ENCODE measurements around the gene HSD17B10.
"Not testable (repeated sequence)": the region's sequence is repeated elsewhere in the genome, so short reads cannot be mapped to it uniquely, and the experiment has no call there.

HSD17B10 gene

DNA sequence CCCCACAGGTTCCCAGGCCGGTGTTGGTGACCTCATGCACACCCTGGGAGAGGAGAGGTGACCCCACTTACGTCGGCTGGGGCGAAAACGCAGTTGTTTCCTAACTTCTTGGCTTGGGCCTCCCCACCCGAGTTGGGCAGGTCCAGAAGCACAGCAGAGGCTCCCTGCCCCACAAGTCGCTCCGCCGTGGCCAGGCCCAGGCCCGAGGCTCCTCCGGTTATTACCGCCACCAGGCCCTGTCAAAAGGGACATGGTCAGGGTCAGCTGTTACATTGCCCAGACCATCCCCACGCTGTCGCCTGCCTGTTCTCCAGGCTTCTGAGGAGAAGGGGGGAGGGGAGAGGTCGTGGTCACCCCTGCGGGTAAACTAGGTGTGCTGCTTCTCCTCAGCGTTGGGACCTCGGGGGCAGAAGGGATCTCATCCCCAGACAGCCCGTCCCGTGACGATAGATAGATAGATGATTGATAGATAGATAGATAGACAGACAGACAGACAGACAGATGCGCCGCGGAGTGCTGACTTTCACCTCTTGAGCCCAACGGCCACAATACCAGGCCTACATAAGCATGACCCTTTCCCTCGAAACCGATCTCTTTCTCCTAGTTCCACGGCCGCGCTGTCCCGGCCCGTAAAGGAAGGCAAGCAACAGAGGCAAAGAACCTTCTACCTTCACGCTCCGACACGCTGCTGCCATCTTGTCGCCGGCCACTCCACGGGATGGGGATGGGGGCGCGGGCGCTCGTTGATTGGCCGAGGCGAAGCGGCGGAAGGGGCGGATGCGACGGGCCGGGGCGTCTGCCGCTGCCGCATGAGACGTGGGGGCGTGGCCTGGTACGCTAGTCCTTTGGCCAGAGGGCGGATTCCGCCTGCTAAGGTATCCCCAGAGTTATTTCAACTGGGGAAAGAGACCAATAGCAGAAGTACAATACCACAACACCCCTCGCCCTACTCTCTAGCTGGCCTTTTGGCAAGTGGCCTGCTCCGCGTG, at the start of gene HSD17B10:
HSD17B10 (minus strand) TSS at position 720 of the 989 bp plus-strand sequence; CDS start at position 695, 25 bp downstream.
- DNase-seq (ENCODE audit: low spot score), result peak; percentile 88

DNA sequence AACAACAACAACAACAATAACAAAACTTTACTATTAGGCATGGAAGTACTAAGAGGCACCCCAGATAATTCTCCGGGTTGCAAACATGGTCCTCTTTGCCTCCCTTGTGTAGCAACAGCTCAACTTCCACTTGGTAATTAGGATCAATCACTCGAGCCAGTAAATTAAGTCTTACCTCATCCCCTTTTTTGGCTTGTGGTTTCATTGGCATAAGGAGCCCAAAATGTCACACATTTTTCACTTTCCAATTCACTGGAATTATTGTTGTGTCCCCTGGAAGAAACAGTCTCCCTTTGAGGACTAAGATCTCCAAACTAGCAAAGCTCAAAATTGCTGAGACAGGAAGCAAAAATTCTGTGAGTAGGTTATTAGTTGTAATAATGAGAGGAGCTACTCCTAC, 49.2 kb upstream of the HSD17B10 start:
- DNase-seq (ENCODE audit: low spot score), result no peak

DNA sequence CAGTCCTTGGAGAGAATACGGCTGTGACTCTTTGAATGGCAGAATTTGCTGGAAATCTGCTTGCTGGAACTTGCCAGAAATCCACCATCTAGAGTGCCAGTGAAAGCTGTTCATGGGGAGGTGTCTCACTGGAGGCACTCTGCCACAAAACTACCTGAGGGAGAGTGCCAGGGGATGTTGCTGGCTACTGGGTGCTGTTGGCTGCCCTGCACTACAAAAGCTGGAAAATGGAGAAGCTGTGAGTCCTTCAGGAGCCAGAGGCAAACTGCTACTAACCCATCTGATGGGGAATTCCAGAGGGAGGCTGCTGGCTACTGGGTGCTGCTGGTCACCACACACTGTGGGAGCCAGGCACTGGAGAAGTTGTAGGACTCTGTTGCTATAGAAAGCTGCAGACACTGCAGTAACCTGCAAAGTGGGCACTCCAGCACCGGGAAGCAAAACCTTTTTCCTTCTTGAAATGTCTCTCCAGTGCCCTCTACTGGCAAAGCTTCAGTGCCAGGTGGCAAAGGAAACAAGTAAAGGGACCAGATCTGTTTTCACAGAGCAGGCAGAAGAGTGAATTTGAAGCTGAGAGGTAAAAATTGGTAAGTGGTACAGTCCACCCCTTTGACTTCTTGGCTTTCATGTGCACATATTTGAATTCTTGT, 47.8 kb upstream of the HSD17B10 start:
- DNase-seq (ENCODE audit: low spot score), result peak; percentile 66

DNA sequence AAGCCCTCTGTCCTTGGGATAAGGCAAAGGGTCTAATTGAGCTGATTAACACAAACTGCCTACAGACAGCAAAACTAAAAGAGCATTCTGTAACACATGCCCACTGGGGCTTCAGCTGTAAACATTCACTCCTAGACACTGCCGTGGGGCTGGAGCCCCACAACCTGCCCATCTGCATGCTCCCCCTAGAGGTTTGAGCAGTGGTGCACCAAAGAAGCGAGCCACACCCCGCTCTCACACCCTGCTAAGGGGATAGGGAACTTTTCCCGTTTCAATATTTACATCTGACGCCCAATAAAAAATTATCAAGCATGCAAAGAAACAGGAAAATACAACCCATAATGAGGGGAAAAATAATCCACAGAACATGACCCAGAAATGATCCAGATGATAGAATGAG, 46.9 kb upstream of the HSD17B10 start:
- peak; percentile 23 for DNase-seq (ENCODE audit: low spot score)

DNA sequence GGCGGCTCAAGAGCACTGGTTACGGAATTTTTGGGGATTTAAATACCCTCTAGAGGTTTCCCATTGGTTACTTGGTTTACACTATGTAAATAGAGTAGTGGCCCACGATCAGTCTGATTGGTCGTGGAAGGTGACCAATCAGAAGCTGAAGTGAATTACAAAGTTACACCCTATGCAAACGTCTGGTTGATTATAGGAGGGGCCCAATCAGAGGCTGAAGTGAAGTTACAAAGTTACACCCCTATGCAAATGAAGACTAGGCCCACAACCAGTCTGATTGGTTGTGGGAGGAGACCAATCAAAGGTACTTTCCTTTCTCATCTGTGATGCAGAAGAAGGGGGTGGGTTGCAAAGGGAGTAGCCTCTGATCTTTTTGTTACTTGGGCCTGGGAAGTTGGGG, 45.1 kb upstream of the HSD17B10 start:
- DNase-seq (ENCODE audit: low spot score), result peak; percentile 38

DNA sequence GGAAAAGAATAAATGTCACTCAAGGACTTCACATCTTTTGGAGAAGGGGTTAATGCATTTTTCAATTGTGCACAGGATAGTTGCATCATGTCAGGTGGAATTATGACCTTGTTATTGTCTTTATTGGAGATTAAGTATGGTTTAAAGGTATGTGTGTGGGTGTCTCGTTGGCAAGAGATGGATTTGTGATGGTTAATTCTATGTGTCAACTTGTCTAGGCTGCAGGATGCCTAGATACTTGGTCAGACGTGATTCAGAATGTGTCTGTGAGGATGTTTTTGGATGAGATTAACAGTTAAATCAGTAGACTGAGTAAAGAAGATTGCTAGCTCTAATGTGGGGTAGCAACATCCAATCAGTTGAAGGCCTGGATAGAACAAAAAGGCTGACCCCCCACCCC, 42.2 kb upstream of the HSD17B10 start:
- DNase-seq (ENCODE audit: low spot score), result peak; percentile 5

DNA sequence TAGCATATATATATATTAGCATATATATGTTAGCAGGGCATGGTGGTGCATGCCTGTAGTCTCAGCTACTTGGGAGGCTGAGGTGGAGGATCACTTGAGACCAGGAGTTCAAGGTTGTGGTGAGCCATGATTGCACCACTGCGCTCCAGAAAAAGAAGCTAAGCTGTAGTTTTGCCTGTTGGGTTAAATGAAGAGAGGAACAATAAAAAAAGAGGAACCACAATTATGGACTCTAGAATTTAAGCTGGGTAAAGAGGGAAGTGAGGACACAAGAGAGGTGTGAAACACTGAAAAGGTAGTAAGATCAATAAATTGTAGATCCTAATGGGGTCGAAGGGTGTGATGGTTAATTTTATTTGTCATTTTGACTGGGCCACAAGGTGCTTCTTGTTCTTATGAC, 40.5 kb upstream of the HSD17B10 start:
- DNase-seq (ENCODE audit: low spot score), result no peak

DNA sequence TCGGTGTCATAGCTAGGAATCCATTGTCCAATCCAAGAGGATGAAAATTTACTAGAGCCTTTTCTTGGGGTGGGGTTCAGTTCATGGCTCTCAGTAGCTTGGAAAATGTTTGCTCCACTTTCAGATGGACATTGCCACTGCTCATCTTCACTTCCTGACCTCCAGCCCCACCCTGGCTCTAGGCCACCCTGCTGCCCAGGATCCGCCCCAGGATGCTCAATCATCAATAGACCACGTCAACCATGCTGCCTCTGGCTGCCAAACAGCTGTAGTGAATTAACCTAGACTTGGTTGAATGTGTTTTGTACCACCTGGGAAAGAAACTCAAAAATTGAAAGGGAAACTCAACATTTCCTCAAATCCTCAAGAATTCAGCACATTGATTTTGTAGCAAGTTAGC, 37.2 kb upstream of the HSD17B10 start:
- no peak for DNase-seq (ENCODE audit: low spot score)

DNA sequence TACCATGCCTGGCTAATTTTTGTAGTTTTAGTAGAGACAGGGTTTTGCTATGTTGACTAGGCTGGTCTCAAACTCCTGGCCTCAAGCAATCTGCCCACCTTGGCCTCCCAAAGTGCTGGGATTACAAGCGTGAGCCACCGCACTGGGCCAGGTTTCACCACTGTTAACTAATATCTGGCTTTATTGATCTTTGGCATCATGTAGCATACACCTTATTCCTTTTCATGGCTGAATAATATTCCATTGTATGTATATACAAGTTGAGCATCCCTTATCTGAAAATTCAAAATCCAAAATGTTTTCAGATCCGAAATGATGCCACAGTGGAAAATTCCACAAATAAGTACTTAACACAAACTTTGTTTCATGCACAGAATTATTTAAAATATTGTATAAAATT, 34.5 kb upstream of the HSD17B10 start:
- DNase-seq (ENCODE audit: low spot score), result not testable (repeated sequence)

DNA sequence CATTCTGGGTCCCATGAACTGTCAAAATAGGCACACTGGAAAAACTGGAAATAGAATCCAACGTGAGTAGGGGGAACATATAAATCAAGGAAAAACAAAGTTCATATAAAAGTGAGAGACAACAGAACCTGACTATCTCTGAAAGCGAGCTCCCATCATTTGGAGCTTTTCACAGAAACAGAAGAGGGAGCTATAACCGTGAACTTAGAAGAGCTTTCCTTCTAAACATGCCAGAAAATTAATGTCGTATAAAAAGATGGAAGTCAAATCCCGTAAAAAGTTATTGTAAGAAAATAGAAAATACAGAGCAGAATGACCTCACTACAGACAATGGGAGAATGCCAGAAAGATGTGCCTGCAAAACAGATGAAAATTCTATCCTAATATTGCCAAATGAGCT, 23.9 kb upstream of the HSD17B10 start:
- no peak for DNase-seq (ENCODE audit: low spot score)

DNA sequence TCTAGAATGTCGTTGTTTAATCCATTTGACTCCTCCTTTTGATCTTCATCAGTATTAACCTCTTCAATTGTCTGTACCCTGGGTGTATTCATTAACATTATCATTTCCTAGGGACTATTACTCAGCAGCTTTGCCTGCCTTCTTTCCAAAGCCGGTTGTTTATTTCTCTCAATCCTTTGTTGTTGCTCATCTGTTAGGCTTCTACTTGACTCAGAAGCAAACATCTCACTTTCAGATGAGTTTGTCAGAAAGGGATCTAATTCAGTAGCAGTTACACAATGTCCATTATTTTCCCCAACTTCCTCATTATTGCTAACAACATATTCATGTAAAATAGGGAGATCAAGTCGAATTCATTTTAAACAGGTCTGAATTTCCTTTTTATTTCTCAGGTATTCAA, 22.1 kb upstream of the HSD17B10 start:
- DNase-seq (ENCODE audit: low spot score), result no peak

DNA sequence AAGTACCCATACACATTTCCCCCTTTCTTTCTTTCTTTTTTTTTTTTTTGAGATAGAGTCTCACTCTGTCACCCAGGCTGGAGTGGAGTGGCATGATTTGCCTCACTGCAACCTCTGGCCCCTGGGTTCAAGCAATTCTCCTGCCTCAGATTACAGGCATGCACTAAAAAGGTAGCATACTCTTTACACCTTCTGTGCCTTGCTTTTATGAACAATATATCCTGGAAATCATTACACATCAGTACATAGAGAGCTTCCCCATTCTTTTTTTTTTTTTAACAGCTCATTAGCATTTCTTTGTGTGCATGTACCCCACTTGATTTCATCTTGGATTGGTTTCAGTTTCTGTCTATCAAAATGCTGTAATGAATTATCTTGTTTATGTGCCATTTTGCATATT, 18.6 kb upstream of the HSD17B10 start:
- no peak for DNase-seq (ENCODE audit: low spot score)

DNA sequence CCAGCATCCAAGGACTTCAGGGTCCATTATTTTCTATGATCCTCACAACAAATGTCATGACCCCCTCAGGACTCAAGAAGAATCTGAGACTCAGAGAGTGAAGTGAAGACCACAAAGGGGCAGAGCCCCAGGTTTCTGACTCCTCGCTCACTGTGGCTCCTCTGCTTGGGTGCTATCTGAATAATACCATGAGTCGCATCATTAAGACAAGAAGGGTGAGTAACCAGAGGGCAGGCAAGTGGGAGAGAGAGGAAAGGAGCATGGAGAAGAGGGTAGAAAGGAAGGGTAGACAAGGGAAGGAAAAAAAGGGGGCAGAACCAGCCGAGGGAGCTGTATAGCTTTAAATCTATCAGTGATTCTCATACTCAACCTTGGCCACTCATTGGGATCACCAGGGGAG, 15.5 kb upstream of the HSD17B10 start:
- no peak for DNase-seq (ENCODE audit: low spot score)

DNA sequence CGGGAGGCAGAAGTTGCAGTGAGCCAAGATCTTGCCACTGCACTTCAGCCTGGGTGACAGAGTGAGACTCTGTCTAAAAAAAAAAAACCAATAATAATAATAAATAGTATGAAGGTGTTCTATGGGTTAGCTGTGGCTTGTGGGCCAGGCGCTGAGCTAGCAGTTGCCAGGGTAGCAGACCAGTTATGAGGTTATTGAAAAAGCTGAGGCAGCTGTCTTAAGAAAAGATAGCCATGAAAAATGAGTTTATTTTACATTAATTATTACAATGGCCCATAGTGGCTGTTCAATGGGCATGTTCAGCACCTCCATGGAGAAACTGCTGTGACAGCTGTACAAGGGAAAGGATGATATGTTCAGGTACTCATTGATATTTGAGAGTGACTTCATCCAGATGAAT, 13.3 kb upstream of the HSD17B10 start:
- DNase-seq (ENCODE audit: low spot score), result no peak

DNA sequence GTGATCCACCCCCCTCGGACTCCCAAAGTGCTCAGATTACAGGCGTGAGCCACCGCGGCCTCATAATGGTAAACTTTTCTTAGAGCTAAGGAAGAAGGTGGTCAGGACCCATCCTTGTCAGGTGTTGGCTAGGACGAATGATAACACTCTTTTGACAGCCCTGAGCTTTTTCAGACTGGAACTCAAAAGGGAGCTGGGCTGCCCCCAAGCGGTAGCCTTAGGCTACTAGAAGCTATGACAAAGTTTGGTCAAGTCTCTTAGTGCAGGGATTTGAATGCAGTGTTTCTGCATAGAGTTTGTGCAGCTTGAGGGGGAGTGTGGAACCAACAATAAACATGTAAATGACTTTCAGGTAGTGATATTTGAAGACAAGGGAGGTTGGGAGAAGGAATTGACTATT, 11.8 kb upstream of the HSD17B10 start:
- DNase-seq (ENCODE audit: low spot score), result peak; percentile 37

DNA sequence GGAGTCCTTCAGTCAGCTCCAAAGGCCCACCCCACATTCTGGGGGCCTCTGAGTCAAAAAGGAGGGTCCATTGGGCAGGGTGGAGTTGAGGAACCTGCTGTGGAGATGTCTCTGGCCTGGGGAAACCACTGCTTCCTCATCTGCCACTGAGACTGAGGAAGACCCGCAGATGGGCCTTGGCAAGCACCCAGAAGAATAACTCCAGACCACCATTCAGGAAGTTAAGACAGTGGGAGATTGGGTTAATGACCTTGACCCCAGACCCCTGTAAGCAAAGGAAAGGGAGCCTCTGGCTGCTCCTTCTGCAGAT, 8.1 kb upstream of the HSD17B10 start:
- no peak for DNase-seq (ENCODE audit: low spot score)

DNA sequence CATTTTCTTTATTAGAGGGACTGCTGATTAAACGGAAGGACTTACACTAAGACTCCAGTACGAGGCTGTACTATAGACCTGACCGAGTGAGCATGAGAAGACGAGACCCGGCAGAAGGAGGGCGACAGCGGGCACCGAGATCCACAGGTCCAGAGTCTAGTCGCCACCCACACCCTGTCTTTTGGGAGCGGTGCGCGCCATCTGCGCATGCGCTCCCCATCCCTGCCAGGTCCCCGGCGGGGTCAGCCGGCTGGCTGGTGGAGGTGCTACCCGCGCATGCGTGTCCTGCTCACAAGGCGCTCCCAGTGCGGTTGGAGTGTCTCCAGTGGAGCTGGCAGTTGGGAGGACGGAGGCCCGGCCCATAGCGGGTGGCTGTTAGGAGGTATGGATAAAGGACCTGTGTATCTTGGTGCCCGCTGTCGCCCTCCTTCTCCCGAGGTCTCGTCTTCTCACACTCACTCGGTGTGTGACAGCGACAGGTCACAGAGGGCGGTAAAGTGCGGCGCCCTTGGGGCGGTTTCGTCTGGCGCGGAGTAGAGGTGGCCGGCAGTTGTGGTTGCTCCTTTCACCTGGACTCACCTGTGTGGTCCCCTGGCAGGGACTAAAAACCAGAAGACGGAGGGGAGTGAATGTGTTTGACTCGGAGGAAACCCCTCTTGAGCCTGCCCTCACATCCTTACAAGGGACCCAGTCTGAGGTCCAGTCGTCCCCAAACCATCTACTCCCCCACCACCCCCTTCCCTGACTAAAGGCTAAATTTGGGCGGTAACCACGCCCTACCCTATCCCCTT, 7.6 kb upstream of the HSD17B10 start:
- peak; percentile 89 for DNase-seq (ENCODE audit: low spot score)

DNA sequence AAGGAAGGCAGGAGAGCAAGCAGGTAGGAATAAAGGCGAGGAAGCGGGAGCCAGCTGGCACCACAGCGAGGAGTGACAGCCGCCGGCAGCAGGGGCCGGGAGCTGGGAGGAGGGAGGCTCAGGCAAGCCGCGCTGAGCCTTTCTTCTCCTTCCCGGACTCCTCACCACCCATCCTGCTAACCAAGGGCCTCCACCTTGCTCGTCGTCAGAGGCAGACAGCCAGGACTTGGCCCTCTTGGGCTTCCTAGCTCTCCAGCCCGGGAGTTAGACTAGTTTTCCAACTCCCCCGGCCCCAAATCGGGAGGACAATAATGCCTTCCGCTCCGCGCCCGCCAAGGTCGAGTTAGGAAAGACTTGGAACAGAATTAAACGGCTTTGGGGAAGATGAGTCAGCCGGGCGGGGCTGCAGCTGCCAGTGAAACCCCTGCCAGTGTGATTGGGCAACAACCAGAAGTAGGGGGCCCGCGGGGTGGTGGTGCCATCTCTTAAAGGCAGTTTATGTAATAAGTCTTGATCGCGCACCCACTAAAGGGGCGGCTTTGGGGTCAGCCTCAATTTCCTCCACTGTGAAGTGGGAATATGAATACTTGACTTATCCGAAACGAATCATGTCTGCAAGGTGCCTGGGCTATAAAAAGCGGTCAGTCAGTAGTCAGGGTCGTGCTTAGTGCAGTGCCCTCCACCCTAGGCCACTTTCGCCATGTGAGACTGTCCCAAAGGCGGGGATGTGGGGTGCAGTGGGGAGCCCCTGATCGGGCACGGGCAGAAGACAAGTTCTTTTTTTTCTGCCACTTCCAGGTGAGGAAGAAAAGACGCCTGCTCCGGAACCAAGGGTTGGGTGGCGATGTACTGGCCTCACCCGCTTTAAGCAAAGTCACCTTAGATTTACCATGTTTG, 6.7 kb upstream of the HSD17B10 start:
- DNase-seq (ENCODE audit: low spot score), result peak; percentile 75

DNA sequence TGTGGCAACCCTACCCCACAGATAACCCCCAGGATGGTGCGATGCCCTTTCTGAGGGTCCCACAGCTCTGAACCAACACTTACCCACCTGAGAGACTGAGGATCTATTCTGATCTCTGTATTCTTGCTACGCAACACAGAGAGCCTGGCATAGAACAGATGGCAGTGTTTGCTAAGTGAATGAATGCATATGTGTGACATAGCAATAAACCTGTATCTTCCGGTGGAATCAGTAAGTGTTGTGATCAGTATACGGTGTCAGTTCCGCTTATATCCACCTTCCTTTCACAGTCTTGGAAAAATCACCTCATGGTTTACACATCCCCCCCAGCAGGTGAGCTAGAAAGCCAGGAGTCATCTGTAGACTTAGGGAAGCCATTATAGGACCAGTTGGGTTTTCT, 5.9 kb upstream of the HSD17B10 start:
- DNase-seq (ENCODE audit: low spot score), result peak; percentile 67

DNA sequence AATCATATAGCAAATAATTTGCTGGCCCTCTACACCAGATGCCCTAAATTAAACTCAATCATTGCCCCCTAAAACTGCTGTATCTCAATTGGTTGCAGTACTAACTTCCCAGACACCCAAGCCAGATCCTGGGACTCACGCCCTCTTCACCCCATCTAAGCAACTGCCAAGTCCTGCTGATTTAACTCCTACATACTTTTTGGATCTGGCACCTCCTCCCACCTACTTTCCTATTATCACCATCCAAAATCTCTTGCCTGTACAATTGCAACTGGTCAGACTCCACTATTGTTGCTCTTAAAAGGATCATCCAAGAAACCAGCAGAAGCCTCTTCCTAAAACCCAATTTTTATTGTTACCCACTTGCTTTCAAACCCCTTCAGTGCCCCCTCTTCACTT, 4.7 kb upstream of the HSD17B10 start:
- no peak for DNase-seq (ENCODE audit: low spot score)

DNA sequence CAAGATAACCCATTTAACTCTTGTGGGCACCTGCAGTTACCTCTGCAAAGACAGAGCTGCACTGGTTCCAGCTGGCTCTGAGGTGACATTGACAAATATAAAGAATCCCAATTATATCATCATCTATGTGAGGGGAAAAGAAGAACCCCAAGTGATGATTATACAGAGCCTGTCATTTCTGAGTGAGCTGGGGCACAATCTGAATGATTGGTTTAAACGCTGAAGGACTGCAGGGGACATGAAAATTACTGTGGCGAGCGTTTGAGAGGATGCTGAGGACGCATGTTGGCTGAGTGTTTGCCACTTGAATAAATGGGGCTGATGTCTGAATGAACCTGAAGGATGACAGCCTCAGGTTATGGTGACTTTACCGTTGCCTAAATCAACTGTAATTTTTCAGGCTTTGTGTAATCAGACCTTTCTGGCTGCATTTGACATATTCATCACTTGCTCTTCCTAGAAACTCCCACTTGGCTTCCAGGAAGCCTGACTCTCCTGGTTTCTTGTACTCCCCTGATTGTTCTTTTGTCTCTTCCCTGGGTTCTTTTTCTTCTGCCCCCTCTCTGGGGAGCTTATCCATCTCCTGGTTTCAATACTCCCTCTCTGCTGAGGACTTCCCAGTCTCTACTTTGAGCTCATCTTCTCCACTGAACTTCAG, 4.1 kb upstream of the HSD17B10 start:
- no peak for DNase-seq (ENCODE audit: low spot score)

All from SW480 (cell line).